ENCODE data around the gene SLIT3. TPM values are rescaled to one million over a fixed set of nuclear protein-coding genes. Genes with fewer than 3 reads are reported as not detected.

The SLIT3 gene
- total RNA-seq, 3 donors from 2014 or later = 30.7 to 103 (median 54.1) TPM

GRCh38 chr5:168753691-168754254 lies 547.2 kb downstream of the SLIT3 start:
- intact Hi-C loops (cut with DNase I; ENCODE audit: low total_unique reads) = no loop called here
- Histone ChIP-seq H3K27me3 (no peaks in the 10 kb centered on the region), H3K36me3 (no peaks in the 10 kb centered on the region), H3K27ac (no peak overlapping the region), H3K9me3 (no peaks in the 10 kb centered on the region), H3K4me1 (no peaks in the 10 kb centered on the region), H3K4me3 (no peak overlapping the region)
- no peak for DNase-seq (ENCODE audit: low spot score in 2 of 2)
- TF ChIP-seq POLR2A (IDR thresholded peaks at IDR 0.05) = no peak
- TF ChIP-seq CTCF (IDR thresholded peaks at IDR 0.05) = no peak
- no peak for TF ChIP-seq POLR2AphosphoS5 (IDR thresholded peaks at IDR 0.05)

- H3K36me3 ChIP-seq = no peaks in the 10 kb centered on the region
- intact Hi-C loops (cut with DNase I; ENCODE audit: low total_unique reads) = no loop called here
- no peak for DNase-seq (ENCODE audit: low spot score in 2 of 2)
- H3K27me3 ChIP-seq = no peaks in the 10 kb centered on the region
- H3K4me1 ChIP-seq = no peaks in the 10 kb centered on the region
- no peaks in the 10 kb centered on the region for H3K9me3 ChIP-seq
- no peak for TF ChIP-seq CTCF (IDR thresholded peaks at IDR 0.05)
- TF ChIP-seq POLR2A (IDR thresholded peaks at IDR 0.05) = no peak
- TF ChIP-seq POLR2AphosphoS5 (IDR thresholded peaks at IDR 0.05) = no peak
- H3K4me3 ChIP-seq = no peak overlapping the region
- H3K27ac ChIP-seq = no peak overlapping the region
Observed at GRCh38 chr5:168752416-168753190, 548.3 kb downstream of the SLIT3 start.

- H3K36me3 ChIP-seq = no peaks in the 10 kb centered on the region
- no peak overlapping the region for H3K27ac ChIP-seq
- intact Hi-C loops (cut with DNase I; ENCODE audit: low total_unique reads) = no loop called here
- H3K4me1 ChIP-seq = no peaks in the 10 kb centered on the region
- TF ChIP-seq POLR2A (IDR thresholded peaks at IDR 0.05) = no peak
- TF ChIP-seq POLR2AphosphoS5 (IDR thresholded peaks at IDR 0.05) = no peak
- TF ChIP-seq CTCF (IDR thresholded peaks at IDR 0.05) = no peak
- no peak for DNase-seq (ENCODE audit: low spot score in 2 of 2)
- no peaks in the 10 kb centered on the region for H3K27me3 ChIP-seq
- H3K9me3 ChIP-seq = no peaks in the 10 kb centered on the region
- no peak overlapping the region for H3K4me3 ChIP-seq
Observed at GRCh38 chr5:168752012-168752411, 548.9 kb downstream of the SLIT3 start.

GRCh38 chr5:168750926-168751325 lies 550.0 kb downstream of the SLIT3 start:
- Histone ChIP-seq H3K27me3 (no peaks in the 10 kb centered on the region), H3K4me3 (no peak overlapping the region), H3K9me3 (no peaks in the 10 kb centered on the region), H3K36me3 (no peaks in the 10 kb centered on the region), H3K27ac (no peak overlapping the region), H3K4me1 (no peaks in the 10 kb centered on the region)
- TF ChIP-seq CTCF (IDR thresholded peaks at IDR 0.05) (no peak), POLR2AphosphoS5 (IDR thresholded peaks at IDR 0.05) (no peak), POLR2A (IDR thresholded peaks at IDR 0.05) (no peak)
- intact Hi-C loops (cut with DNase I; ENCODE audit: low total_unique reads) = no loop called here
- no peak for DNase-seq (ENCODE audit: low spot score in 2 of 2)

- Histone ChIP-seq H3K36me3 (no peaks in the 10 kb centered on the region), H3K9me3 (no peaks in the 10 kb centered on the region), H3K27ac (no peak overlapping the region), H3K4me1 (no peaks in the 10 kb centered on the region), H3K4me3 (no peak overlapping the region), H3K27me3 (no peaks in the 10 kb centered on the region)
- intact Hi-C loops (cut with DNase I; ENCODE audit: low total_unique reads) = no loop called here
- TF ChIP-seq POLR2A (IDR thresholded peaks at IDR 0.05) (no peak), POLR2AphosphoS5 (IDR thresholded peaks at IDR 0.05) (no peak), CTCF (IDR thresholded peaks at IDR 0.05) (no peak)
- no peak for DNase-seq (ENCODE audit: low spot score in 2 of 2)
Observed at GRCh38 chr5:168749391-168750100, 551.4 kb downstream of the SLIT3 start.

Measured in breast epithelium (tissue), 4 donors.